HG02973 (cell line): ENCODE data around the gene ASPA.
"Not testable (repeated sequence)": the region's sequence is repeated elsewhere in the genome, so short reads cannot be mapped to it uniquely, and the experiment has no call there.

Source experiments
- ATAC-seq: cut with Tn5 transposase; IDR thresholded peaks from one replicate; pipeline ENCODE4 v1.9.1; 2021; ENCODE audit warnings: moderate library complexity; ENCODE audit not compliant: unreplicated experiment

ASPA gene

DNA sequence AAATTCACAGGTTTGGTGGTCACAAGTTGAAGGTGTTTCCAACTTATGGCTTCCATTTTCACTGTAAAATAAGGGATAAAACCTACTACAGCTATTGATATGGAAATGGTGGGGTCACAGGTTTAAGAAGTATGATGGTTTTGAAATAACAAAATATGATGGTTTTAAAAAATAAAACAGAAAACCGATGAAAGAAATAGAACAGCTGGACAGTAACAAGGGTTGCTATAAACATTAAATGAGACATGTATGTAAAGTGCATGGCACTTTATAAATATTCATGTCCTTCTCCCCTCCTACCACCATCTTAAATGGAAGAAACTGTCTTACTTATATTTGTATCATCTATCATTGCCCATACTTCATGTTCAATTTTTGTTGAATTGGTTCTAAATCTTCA, 31.3 kb downstream of the ASPA start:
- ATAC-seq = no peak

DNA sequence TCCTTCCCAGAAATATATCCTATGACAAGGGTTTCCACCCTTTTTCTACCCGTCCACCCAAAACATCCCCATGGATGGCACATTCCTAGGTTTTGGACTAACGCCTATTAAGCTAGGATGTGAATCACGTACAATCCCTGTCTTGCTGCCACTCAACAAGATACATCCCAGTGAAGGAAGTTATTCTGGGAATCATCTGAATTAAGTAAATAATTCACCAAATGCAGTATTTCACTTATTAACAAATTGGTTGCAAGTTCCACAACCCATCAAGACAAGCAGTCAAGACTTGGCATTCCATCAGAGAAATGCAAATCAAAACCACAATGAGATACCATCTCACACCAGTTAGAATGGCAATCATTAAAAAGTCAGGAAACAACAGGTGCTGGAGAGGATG, 32.1 kb downstream of the ASPA start:
- ATAC-seq = no peak

DNA sequence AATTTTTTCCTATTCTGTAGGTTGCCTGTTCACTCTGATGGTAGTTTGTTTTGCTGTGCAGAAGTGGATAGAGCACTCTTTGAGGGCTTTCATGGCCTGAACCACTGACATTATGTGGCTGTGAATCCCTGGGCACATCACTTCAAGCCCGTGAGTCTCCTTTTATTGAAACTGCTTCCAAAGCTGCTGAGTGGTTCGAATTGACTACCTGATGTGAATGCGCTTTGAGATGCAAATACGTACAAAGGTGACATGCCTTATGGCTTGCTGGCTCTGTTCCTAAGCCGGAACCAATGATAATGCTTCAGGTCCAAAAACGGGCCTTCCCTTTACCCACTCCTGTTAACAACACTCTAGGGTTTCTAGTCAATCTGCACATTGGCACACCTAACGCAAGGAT, 34.3 kb downstream of the ASPA start:
- ATAC-seq = no peak

DNA sequence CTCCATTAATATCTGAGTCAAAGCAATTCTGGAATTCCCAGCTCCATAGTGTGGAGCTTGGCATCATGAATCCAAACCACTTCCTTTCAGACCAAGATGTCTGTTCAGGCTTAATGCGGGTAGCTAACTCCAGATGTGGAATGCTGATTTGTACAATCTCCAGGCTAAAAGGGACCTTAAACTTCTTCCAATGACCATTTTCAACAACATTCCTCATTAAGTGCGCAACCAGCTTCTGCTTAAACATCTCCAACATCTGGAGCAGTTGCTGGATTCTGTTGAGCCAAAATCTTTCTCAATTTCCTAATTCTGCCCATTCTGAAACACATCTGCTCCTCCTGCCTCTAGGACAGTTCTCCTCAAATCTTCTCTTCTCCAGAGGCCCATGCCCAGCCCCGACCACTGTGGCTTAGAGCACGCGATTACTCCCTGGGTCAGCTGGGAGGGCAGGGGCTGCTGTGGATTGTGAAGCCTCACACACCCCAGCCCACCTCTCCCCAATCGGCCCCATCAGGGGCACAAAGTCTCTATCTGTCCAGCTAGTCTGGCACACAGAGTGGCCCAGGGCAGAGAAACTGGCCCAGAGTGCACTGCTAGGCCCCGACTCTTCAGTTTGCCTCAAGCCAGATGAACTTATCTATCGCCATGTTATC, 36.2 kb downstream of the ASPA start:
- no peak for ATAC-seq

DNA sequence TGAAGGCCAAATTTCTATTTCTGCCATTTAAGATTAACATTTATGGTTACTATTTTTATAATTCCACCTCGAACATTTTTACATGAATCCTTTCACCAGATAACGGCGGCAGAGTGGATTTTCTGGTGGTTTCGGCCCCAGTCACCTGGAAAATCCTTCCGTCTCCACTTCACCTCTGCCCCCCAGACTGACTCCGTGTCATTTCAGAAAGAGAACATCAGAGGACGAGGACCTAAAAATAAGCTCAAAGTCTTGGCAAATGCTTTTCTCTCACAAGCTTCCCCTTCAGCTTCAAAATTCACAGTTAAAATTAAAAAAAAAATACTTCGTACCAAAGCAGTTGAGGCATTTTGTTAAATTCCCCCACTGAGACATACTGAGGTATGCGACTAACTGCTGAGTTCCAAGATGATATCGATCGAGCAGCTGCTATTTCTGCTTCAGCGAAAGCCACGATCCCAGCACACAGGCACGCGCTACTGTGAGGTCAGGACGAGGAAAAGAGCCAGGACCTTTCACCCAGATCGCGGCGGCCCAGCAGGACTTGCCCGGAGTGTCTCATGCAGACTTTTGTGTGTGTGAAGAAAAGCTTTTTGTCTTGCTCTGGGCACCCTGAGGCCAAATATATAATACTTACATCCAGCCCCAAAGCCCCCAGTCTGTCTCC, 36.8 kb downstream of the ASPA start:
- ATAC-seq = no peak

DNA sequence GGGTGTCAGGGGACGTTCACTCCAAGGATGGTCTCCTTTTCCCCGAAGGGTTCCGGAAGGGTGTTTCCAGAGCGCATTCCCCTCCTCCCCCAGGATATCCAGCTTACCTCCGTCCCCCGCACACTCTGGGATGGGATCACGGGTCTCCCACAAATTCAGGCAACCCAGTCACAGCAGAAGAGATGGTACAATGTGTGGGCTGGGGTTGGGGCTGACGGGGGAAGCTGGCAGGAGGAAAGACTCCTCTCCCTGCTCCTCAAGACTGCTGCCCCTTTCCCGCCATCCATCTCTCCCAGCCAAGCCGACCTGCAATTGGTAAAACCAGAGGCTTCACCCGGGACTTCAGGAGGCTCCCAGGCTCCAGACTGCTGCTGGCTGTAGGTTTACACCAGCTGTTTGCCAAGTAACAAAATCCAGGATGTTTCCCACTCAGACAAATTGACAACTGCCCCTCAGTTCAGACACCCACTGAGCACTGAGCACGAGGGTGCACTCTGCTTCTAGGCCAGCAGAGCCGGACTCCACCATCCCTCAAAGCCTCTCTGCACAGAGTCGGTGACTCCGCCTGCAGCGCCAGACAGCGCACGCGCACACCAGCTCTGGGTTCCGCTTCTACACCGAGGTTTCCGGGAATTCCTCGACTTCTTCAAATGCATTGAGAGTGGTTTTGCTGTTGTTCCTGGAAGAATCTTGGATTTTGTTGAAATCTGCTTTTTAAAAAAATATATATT, 37.7 kb downstream of the ASPA start:
- ATAC-seq = no peak

DNA sequence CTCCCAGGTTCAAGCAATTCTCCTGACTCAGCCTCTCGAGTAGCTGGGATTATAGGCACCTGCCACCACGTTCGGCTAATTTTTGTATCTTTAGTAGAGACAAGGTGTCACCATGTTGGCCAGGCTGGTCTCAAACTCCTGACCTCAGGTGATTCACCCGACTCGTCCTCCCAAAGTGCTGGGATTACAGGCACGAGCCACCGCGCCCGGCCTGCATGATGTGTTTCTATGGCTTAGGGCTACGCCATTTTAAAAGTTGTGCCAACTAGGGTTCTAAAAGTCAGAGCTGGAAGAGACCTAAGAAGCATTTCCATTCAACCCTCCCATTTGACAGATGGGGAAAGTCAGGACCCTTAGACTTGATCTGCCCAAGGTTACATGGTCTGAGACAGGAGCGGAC, 38.4 kb downstream of the ASPA start:
- not testable (repeated sequence) for ATAC-seq

DNA sequence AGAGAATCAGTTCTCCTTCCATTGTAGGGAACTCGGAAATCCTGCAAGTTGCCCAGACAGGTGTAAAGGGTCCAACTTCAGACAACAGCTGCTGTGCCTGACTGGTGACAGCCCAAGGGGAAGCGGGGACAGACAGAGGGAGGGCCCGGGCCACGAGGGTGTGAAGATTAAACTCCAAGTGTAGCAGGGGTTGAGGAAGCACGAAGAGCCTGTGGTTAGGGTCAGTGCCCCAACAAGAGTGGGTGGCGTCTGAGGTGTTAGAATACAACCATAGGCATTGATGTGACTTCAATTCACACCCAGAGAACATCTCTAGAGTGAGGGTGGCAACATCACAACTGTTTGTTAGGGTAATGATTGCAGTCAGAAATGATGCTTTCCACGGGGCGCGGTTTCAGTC, 39.1 kb downstream of the ASPA start:
- no peak for ATAC-seq

DNA sequence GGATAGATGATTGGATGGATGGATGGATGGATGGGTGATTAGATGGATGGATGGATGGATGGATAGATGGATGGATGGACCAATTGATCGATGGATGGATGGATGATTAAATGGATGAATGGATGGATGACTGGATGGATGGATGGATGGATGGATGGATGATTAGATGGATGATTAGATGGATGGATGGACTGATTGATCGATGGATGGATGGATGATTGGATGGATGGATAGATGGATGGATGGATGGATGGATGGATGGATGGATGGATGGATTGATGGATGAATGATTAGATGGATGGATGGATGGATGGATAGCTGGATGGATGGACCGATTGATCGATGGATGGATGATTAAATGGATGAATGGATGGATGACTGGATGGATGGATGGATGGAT, 43.7 kb downstream of the ASPA start:
- ATAC-seq = not testable (repeated sequence)

DNA sequence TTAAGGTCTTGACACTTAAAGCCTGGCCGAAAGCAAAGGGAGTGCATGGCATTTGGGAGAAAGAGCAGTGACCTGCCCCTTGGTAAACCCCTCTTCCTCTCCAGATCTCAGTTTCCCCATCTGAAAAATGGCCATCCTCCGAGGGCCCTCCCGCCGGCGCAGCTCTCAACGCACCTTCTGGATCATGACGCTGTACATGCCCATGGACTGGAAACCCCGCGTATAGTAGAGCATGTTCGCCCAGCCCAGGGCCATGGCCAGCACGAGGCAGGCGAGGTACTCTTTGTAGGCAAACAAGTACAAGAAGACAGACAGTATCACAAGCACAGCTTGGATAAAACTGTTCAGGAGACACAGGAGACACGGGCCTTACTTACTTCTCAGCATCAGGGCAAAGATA, 48.2 kb downstream of the ASPA start:
- no peak for ATAC-seq

DNA sequence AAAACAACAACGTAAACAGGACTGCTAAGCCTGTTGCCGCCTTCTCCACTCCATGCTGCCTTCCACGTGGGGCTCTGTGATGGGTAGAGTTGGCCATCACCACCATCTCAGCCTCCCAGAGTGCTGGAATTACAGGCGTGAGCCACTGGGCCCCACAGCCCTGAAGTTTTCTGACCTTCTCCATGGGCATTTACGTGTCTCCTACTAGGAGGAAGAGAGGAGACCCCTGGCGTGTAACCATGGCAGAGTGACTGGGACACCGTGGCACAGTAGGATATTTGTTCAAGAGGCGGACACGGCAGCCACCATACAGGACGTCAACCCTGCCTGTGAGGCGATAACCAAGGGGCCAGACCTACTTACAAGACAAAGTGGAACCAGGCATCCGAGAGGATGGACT, 50.7 kb downstream of the ASPA start:
- ATAC-seq = no peak

DNA sequence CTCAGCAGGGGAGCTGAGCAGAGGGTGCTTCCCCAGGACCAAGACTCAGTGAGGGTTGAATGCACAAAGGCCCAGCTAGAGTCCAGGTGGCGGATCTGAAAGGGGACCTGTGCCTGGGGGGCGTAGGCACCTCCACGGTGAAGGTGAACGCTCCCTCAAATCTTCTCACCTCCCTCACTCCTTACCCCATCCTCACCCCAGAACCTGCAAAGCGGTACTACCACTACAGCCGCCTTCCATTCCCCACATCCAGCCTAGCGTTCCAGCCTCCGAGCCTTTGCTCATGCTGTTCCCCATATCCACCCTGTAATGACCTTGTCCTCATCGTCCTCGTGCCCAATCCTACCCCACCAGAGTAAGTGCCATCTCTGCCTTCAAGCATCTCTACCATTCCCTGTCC, 51.2 kb downstream of the ASPA start:
- no peak for ATAC-seq

DNA sequence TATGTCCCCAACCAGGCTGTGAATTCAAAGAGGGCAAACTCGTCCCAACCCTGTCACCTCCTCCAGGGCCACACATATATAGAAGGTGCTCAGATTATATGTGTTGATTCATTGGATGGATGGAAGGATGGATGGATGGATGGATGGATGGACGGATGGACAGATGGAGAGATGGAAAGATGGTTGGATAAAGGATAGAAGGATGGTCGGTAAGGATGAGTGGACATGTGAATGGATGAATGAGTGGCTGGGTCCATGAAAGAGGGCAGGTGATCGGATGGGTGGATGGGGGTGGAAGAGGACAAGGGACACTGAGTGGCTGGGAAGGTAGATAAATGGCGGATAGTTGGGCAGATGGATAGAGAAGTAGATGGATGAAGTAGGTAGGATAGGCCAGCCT, 51.7 kb downstream of the ASPA start:
- no peak for ATAC-seq

DNA sequence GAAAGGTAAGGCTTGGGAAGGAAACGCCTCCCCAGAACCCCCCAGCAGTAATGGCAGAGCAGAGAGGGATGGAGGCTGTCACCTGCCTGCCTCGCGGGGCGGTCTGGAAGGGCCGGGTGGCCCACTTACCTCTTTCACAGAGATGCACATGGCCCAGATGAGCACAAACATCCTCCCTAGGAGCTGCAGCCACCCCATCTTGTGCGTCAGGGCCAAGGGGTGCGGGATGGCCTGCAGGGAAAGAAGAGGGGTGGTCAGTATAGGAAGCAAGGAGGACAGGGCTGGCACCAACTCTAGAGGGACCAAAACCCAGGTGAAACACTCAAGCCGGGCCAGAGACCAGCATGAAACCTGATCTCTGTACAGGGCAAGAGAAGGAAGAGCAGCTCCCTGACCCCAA, 52.1 kb downstream of the ASPA start:
- no peak for ATAC-seq

DNA sequence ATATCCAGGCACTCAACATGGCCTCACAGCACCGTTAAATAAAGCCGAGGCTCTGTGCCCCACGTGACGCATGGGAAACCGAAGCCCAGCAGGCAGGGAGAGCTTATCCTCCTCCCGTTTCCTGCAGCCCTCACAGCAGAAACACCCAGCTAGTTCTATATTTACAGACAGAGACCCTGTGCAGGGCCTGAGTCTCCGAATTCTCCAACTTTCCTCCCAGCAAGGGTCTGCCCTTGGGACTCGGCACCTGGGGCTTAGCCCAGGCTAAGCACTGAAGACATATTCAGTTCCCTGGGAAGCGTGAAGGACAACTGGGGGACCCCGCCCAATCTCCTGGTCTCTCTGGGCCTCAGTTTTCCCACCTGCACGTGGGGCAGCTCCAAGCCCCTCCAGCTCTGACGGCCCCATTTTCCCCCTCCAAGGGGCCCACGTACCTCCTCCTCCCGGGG, 52.6 kb downstream of the ASPA start:
- no peak for ATAC-seq

DNA sequence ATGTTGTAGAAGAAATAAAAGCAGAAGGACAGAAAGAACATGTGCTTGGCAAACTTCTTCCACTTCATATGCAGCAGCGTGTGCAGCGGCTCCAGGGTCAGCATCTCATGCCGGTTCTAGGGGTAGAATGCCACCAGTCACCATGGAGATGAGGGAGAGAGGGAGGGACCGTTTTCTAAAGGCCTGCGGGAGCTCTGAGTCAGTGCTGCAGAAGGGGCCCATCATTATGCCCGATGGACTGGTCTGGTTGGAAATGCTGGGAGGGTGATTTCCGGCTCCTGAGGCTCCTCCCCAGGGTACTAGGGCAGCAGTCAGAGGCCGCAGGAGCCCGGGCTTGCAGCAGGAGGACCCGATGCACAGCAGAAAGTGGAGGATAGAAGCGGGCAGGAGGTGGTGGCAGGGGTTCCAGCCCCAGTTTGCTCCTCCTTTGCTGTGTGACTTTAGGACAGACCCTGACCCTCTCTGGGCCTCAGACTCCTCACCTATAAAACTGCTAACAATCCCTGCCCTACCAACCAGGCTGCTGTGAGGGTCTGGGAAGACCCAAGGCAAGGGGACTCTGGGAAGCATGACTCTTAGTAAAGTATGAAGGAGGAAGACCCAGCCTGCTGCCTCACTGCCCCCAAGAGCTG, 53.2 kb downstream of the ASPA start:
- no peak for ATAC-seq

DNA sequence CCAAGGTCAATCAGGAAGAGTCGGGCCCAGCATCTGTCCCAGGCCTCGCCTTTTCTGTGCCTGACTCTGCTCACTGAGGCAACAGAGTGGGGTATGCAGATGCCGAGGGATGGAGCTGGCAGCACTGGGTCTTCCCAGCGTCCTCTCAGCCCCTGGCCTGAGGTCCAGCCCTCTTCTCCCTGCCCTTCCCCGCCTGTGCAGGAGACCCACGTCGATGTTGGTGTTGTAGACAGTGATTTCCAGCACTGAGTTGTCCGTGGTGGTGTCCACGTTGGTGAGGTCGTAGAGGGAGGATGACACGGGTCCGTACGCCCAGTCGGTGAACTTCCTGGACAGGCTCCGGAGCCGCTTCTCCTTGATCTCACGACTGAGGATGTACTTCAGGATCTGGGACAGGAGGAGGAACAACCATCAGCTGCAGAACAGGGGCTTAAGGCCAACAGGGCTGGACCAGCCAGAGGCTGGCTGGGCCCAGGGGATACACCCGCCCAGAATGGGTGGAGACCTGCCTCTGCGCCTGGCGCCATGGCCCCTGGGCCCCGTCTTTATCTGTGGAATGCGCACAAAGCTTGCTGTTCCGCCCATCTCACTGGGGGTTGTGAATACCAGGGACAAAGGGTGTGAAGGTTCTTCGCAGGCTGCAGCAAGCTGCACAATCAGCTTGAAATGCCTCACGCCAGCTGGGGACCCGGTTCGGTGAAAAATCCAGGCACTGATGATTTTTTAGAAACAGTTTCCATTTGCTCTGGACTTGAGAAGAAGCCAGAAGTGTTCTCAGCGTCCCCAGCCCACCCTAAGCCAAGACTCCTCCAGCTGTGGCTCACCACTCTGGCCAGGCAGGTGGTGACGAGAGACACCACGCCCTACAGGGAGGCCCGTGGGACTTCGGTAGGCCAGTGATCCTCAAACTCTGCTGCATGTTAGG, 54.3 kb downstream of the ASPA start:
- ATAC-seq = no peak

DNA sequence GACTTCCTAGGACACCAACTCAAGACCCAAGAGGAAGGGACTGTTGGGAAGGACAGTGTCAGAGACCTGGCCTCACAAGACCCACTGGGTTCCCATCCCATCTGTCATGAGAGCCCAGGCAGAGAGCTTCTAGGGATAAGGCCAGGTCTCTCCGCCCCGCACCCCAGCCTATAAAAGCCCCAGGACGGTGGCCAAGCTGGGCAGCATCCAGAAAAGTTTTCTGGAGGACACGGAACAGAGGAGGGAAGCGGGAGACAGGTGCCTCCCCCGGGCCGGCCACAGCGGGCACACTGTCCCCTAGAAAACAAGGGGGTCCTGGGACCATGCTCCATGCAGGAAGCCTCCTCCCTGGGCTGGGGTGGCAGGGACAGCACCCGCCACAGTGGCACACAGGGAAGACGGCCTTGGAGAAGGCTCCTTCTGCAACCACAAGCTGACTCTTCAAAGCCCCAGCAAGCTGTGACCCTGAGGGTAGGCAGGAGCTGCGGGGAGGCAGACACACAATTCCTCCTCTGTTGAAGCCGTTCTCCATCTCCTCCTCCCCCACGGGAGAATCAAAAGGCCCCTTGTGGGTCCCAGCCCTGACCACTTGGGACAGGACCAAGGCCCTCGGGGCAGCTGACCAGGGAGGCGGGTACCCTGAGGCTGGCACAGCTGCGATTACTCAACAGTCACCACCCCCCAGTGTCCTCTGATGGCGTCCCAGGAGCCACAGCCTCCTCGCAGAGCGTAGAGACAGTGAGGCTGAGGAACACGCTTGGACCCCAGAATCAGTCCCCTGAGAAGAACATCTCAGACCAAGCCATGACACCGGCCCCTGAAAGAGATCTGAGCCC, 55.7 kb downstream of the ASPA start:
- ATAC-seq = no peak

DNA sequence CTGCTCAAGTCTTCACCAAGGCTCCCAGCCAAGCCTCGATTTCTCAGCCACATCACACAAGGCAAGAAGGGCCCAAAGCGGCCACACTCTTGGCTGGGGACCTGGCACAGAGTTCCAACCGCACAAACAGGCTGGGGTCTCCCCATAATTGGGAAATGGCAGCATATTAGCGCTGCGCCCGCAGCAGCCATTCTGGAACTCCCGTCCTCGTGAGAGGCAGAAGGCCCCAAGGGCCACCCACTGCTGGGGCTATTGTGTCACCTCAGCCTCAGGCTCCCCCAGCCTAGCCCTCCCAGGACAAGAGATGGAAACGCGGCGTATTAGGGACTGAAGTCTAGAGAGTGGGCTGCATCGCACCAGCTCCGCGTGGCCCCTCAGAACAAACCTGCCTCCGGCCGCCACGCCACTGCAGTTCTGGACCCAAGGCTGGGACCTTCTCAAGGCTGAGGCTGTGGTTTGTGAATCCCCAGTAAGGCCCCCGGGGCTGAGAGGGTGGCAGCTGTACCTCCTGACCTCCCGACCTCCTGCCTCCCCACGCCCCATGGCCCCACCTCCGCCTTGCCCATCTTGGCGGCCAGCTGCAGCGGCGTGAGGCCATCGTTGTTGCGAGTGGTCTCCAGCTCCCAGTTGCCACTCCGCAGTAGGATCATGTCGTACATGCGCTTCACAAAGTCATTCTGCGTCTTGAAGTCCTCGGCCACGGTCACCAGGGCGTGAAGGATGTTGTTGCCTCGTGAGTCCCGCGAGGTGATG, 56.5 kb downstream of the ASPA start:
- no peak for ATAC-seq
